Uterus (tissue), 2 donors: ENCODE measurements around the gene GYG1.

Source experiments
- POLR2A ChIP-seq, 2 donors: fragments of 450-650 bp; IDR thresholded peaks; one replicate each; pipeline ENCODE4 v1.6.1; 2016; ENCODE audit warnings: antibody characterized with exemption in 2 of 2, mild to moderate bottlenecking in 1 of 2, moderate library complexity in 1 of 2
- TF ChIP-seq, protein P1 (sequence below), 4 experiments: fragments of 200-600 bp in 2 of 4; fragments of 450-650 bp in 2 of 4; sonication (generic) in 2 of 4; IDR thresholded peaks; one replicate each; pipeline ENCODE4 v1.5.1; 2016 to 2019; ENCODE audit warnings: antibody characterized with exemption in 4 of 4, mild to moderate bottlenecking in 2 of 4, moderate library complexity in 1 of 4

DNA sequence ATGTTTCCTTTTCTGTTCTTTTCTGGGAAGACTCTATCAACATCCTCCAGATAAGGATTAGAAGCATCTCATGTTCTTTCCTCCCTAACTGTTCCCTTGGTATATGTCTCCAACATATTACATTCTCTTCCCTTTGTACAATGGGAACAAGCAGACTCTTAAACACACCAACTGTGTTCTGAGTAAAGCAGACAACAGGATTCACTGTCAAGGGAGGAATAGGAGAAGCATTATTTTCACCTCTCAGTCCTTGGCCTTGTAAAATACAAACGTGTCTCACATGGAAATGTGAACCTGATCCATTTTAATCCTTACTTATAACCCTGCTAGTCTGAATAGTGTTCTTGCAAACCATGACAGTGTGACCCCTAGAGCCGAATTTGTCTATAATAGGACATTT is 19.6 kb downstream of the GYG1 start:
- TF ChIP-seq, protein P1, sequence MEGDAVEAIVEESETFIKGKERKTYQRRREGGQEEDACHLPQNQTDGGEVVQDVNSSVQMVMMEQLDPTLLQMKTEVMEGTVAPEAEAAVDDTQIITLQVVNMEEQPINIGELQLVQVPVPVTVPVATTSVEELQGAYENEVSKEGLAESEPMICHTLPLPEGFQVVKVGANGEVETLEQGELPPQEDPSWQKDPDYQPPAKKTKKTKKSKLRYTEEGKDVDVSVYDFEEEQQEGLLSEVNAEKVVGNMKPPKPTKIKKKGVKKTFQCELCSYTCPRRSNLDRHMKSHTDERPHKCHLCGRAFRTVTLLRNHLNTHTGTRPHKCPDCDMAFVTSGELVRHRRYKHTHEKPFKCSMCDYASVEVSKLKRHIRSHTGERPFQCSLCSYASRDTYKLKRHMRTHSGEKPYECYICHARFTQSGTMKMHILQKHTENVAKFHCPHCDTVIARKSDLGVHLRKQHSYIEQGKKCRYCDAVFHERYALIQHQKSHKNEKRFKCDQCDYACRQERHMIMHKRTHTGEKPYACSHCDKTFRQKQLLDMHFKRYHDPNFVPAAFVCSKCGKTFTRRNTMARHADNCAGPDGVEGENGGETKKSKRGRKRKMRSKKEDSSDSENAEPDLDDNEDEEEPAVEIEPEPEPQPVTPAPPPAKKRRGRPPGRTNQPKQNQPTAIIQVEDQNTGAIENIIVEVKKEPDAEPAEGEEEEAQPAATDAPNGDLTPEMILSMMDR (IDR thresholded peaks at IDR 0.05): no peak
- no peak for TF ChIP-seq POLR2A (IDR thresholded peaks at IDR 0.05)
